Left lung (tissue), 10 donors: ENCODE data around the gene DENND1B. TPM values are rescaled to one million over a fixed set of nuclear protein-coding genes. Genes with fewer than 3 reads are reported as not detected.

Experiments
- ATAC-seq: fragments of 200-7000 bp; cut with Tn5 transposase; one replicate; pipeline ENCODE4 v1.9.1; 2020; ENCODE audit warnings: moderate library complexity
- DNase-seq, 4 donors: peaks; one replicate each; pipeline ENCODE4 v3.0.0-alpha.2; 2013 to 2020
- H3K27ac ChIP-seq, 2 donors: fragments of 200-600 bp; sonication (generic) in 1 of 2; one replicate each; pipeline versions ENCODE4 v1.5.0 to v1.8.0; 2020 to 2021
- H3K27me3 ChIP-seq, 2 donors: fragments of 200-600 bp; sonication (generic) in 1 of 2; one replicate each; pipeline versions ENCODE4 v1.5.0 to v1.8.0; 2020 to 2021
- H3K36me3 ChIP-seq, 2 donors: fragments of 200-600 bp; sonication (generic) in 1 of 2; one replicate each; pipeline versions ENCODE4 v1.5.0 to v1.8.0; 2020 to 2021
- H3K4me1 ChIP-seq, 2 donors: fragments of 200-600 bp; one replicate each; pipeline ENCODE4 v1.8.0; 2021
- H3K4me3 ChIP-seq, 2 donors: fragments of 200-600 bp; sonication (generic) in 1 of 2; one replicate each; pipeline versions ENCODE4 v1.5.0 to v1.8.0; 2020 to 2021; ENCODE audit warnings: mild to moderate bottlenecking in 1 of 2
- H3K9me3 ChIP-seq, 2 donors: fragments of 200-600 bp; sonication (generic) in 1 of 2; one replicate each; pipeline versions ENCODE4 v1.5.0 to v1.8.0; 2020 to 2021
- CTCF ChIP-seq, 2 donors: fragments of 200-600 bp; sonication (generic) in 1 of 2; IDR thresholded peaks; one replicate each; pipeline versions ENCODE4 v1.5.0 to v1.8.0; 2021; ENCODE audit warnings: antibody characterized with exemption in 2 of 2
- intact Hi-C, 2 donors: fragments of 100-400 bp; cut with DNase I; formaldehyde crosslinking; loops; one replicate each; pipeline versions ENCODE4 v1.11.2 to v1.14.2; 2022
- polyA plus RNA-seq, 6 donors: library from polyadenylated mRNA; unstranded; fragments of 120-200 nt; gene quantifications; one replicate each; pipeline ENCODE4 v1.2.1, GENCODE V29; 2013; ENCODE audit not compliant: insufficient read length in 6 of 6
- total RNA-seq, 2 donors: library from RNA; stranded (reverse); fragmentation: NEBNext Ultra II Directional; extraction: Animal tissue kit (Norgen Biotek cat#: 25700); gene quantifications; one replicate each; pipeline ENCODE4 v1.2.1, GENCODE V29; 2021
- donor health status: DM: no; HTN: yes; CAD: no.
- donor health status: DM: no; HTN: no; CAD: no.

Gene DENND1B
- total and polyA plus RNA-seq, 8 donors = 12.5 to 17.2 (median 13.4) TPM

- Histone ChIP-seq H3K27me3 (no peaks in the 10 kb centered on the region), H3K9me3 (peaks cover 0 to 7% of the 10 kb centered on the region in 2 donors), H3K27ac (no peak overlapping the region), H3K4me1 (peaks cover 0 to 1% of the 10 kb centered on the region in 2 donors), H3K4me3 (no peak overlapping the region), H3K36me3 (no peaks in the 10 kb centered on the region)
- DNase-seq (no peak), ATAC-seq (no peak)
- no peak for TF ChIP-seq CTCF (IDR thresholded peaks at IDR 0.05)
- intact Hi-C loops = no loop called here
Measured at GRCh38 chr1:197731449-197731848, 43.8 kb downstream of the DENND1B start.

GRCh38 chr1:197725976-197726375 is 49.3 kb downstream of the DENND1B start:
- Histone ChIP-seq H3K27me3 (no peaks in the 10 kb centered on the region), H3K4me1 (no peaks in the 10 kb centered on the region), H3K36me3 (no peaks in the 10 kb centered on the region), H3K27ac (no peak overlapping the region), H3K4me3 (no peak overlapping the region), H3K9me3 (peaks cover 0 to 36% of the 10 kb centered on the region in 2 donors)
- ATAC-seq (no peak), DNase-seq (no peak)
- no peak for TF ChIP-seq CTCF (IDR thresholded peaks at IDR 0.05)
- intact Hi-C loops = no loop called here

GRCh38 chr1:197725044-197725443 is 50.2 kb downstream of the DENND1B start:
- Histone ChIP-seq H3K4me3 (no peak overlapping the region), H3K27ac (no peak overlapping the region), H3K4me1 (no peaks in the 10 kb centered on the region), H3K36me3 (no peaks in the 10 kb centered on the region), H3K27me3 (no peaks in the 10 kb centered on the region), H3K9me3 (peaks cover 0 to 36% of the 10 kb centered on the region in 2 donors)
- TF ChIP-seq CTCF (IDR thresholded peaks at IDR 0.05) = no peak
- DNase-seq (peak in 1 of 4 donors; percentile 2), ATAC-seq (no peak)
- intact Hi-C loops = no loop called here

DNA sequence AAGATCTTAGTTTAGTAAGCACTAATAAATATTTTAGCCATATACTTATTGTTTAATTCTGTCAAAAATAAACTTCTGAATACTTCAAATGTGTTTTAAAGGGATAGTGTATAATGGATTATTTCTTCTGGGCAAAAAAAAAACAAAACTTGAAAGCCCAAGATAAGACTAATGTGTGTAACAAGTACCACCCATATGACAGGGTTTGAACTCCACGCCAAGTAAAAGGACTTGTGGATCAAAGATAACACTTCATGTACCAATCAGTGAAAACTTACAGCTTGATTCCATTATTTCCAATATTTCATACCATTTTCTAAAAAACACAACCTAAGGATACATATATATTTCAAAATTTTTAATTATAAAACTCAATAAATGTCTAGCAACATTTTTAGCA is 59.5 kb downstream of the DENND1B start:
- DNase-seq = no peak
- TF ChIP-seq CTCF (IDR thresholded peaks at IDR 0.05) = no peak
- ATAC-seq = no peak

GRCh38 chr1:197706601-197707000 is 68.7 kb downstream of the DENND1B start:
- no peak for DNase-seq
- H3K27me3 ChIP-seq = no peaks in the 10 kb centered on the region
- no peak overlapping the region for H3K27ac ChIP-seq
- no peak for ATAC-seq
- TF ChIP-seq CTCF (IDR thresholded peaks at IDR 0.05) = no peak
- no peaks in the 10 kb centered on the region for H3K36me3 ChIP-seq
- intact Hi-C loops = no loop called here
- H3K4me3 ChIP-seq = no peak overlapping the region
- H3K9me3 ChIP-seq = no peaks in the 10 kb centered on the region
- H3K4me1 ChIP-seq = no peaks in the 10 kb centered on the region

More for the DNA sequence above, 59.5 kb downstream of the DENND1B start:
- Histone ChIP-seq H3K4me3 (no peak overlapping the region), H3K27me3 (no peaks in the 10 kb centered on the region), H3K36me3 (no peaks in the 10 kb centered on the region), H3K4me1 (no peaks in the 10 kb centered on the region), H3K9me3 (no peaks in the 10 kb centered on the region), H3K27ac (no peak overlapping the region)
- intact Hi-C loops = no loop called here
